Measurements from ENCODE around the gene INSYN1. TPM values are rescaled to one million over a fixed set of nuclear protein-coding genes. Genes with fewer than 3 reads are reported as not detected.

Gene INSYN1
- total and polyA plus RNA-seq, 10 of the 15 experiments (the other 5 are each of a cell fraction or from before 2014, with no cell fraction given), result not detected

- FAIRE-seq, result no peak
- Histone ChIP-seq H3K4me3 (no peak overlapping the region), H3K4me1 (ENCODE audit: control insufficient read depth, insufficient read depth, low read length) (no peaks in the 10 kb centered on the region), H3K27me3 (replicated peaks in 1 of 2; ENCODE audit: control insufficient read depth in 2 of 2, insufficient read depth in 2 of 2, low read length in 1 of 2) (no peaks in the 10 kb centered on the region; a peak in 1 of 4 replicates), H3K36me3 (ENCODE audit: control insufficient read depth in 2 of 2, insufficient read depth in 2 of 2, low read length in 1 of 2) (no peaks in the 10 kb centered on the region), H4K20me1 (ENCODE audit: control insufficient read depth, insufficient read depth) (no peaks in the 10 kb centered on the region), H3K27ac (ENCODE audit: control insufficient read depth, insufficient read depth) (no peak overlapping the region), H3K9ac (ENCODE audit: control insufficient read depth, insufficient read depth, low read length) (no peak overlapping the region), H3K4me2 (ENCODE audit: control insufficient read depth, insufficient read depth) (no peak overlapping the region), H2AFZ (ENCODE audit: control insufficient read depth, low read depth, low read length) (no peak overlapping the region), H3K9me3 (replicated peaks; ENCODE audit: control insufficient read depth, insufficient read depth, low read length) (no peaks in the 10 kb centered on the region), H3K79me2 (ENCODE audit: control insufficient read depth, insufficient read depth, low read length) (no peaks in the 10 kb centered on the region)
- ChIA-PET POLR2A (no interaction called here), CTCF (no interaction called here), RAD21 (ENCODE audit: unreplicated experiment) (no interaction called here), SMC1A (ENCODE audit: uncharacterized antibody, unreplicated experiment) (no interaction called here)
- intact Hi-C loops (cut with micrococcal nuclease; ENCODE audit: unreplicated experiment), result no loop called here
- in situ Hi-C loops (cut with MboI), result no loop called here
- no TSS peak for BruUV-seq (replicated peaks)
- 36% methylated on average over 6 of the region's 6 CpGs for WGBS (ENCODE audit: insufficient coverage, insufficient replicate concordance, low lambda C conversion rate, missing lambda C conversion rate)
- ATAC-seq, result no peak
- no peak for DNase-seq (ENCODE audit: low read depth, low spot score)
- TF ChIP-seq ZNF384 (IDR thresholded peaks at IDR 0.05; ENCODE audit: borderline replicate concordance, low read depth, low read length) (no peak), HDGF (IDR thresholded peaks at IDR 0.05) (no peak), NRF1 (conservative IDR thresholded peaks at IDR 0.05; ENCODE audit: low read depth, low read length) (no peak), CHD2 (IDR thresholded peaks at IDR 0.05; ENCODE audit: borderline replicate concordance, low read depth, low read length) (no peak), EED (IDR thresholded peaks at IDR 0.05; ENCODE audit: low read depth) (no peak), CTCF (IDR thresholded peaks at IDR 0.05 in 2 of 3, conservative IDR thresholded peaks at IDR 0.05 in 1 of 3; ENCODE audit: control insufficient read depth in 2 of 3, extremely low read depth in 1 of 3, insufficient read depth in 1 of 3, low read depth in 3 of 3, low read length in 3 of 3) (no peak), NBN (IDR thresholded peaks at IDR 0.05) (no peak), BACH1 (IDR thresholded peaks at IDR 0.05; ENCODE audit: borderline replicate concordance) (no peak), KDM1A (IDR thresholded peaks at IDR 0.05; ENCODE audit: borderline replicate concordance) (no peak), E2F4 (IDR thresholded peaks at IDR 0.05; ENCODE audit: low read depth, low read length) (no peak), BRCA1 (IDR thresholded peaks at IDR 0.05; ENCODE audit: low read depth, low read length) (no peak), ZZZ3 (IDR thresholded peaks at IDR 0.05; ENCODE audit: control insufficient read depth, insufficient read length, low read depth) (no peak), MYB (IDR thresholded peaks at IDR 0.05; ENCODE audit: borderline replicate concordance, low read depth, low read length) (no peak)
These were observed 44.5 kb downstream of the INSYN1 start for GRCh38 chr15:73708691-73709090.

Measured in GM12878 (cell line).